Raji (cell line): Measurements from ENCODE around the gene CST6.

ENCODE experiments used
- POLR2A ChIP-seq: IDR thresholded peaks from 2 replicates; pipeline ENCODE4 v1.6.1; 2011; ENCODE audit warnings: low read depth, low read length, control low read depth; ENCODE audit not compliant: insufficient read depth

The CST6 gene

DNA sequence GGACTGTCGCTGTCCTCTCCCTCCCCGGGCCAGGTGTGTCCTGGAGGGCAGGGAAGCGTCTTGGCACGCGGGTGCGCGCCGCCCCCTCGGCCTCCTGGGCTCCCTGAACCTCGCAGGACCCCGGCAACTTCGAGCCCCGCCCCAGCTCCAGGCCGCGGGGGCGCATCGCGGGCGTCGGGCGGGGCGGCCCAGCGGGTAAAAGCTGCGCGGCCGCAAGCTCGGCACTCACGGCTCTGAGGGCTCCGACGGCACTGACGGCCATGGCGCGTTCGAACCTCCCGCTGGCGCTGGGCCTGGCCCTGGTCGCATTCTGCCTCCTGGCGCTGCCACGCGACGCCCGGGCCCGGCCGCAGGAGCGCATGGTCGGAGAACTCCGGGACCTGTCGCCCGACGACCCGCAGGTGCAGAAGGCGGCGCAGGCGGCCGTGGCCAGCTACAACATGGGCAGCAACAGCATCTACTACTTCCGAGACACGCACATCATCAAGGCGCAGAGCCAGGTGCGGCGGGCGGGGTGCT is at the start of gene CST6:
Gene CST6, plus strand, starts transcription at position 224 of the 519 bp plus-strand sequence. Its CDS starts 37 bp downstream, at position 261.
- TF ChIP-seq POLR2A: no peak

DNA sequence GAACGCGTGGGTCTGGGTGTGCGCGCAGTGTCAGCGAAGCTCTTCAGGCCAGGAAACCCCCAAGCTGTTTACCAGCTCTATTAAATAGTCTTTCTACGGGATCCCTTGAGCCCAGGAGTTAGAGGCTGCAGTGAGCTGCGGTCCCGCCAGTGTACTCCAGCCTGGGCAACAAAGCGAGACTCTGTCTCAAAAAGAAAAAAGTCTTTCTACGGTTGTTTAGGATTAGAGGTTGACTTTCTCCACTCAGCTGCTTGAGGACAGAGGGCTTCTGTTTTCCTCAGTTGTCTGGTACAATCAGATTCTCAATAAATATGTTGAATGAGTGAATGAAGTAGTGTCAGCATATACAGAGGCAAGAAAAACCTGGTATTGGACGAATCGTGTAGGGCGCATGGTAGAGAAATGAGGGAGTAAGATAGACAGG is 49.7 kb upstream of the CST6 start:
- no peak for TF ChIP-seq POLR2A

DNA sequence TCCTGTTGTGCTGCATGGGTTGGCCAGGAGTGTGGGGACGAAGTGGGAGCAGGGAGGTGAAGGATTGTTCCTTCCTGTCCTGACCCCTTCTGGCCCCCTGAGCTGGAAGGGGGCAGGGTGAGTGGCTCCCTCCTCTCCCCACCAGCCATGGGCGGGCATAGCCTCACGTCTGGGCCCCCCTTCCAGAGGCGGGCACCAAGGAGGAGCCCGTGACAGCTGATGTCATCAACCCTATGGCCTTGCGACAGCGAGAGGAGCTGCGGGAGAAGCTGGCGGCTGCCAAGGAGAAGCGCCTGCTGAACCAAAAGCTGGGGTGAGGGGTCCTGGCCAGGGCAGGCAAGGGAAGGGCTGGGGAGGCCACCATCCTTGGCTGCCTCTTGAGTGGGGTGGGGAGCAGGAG is 46.9 kb upstream of the CST6 start:
- TF ChIP-seq POLR2A: no peak

GRCh38 chr11:65965986-65966762 is 45.6 kb upstream of the CST6 start:
- no peak for TF ChIP-seq POLR2A

GRCh38 chr11:65967329-65967934 is 44.4 kb upstream of the CST6 start:
- TF ChIP-seq POLR2A: no peak

DNA sequence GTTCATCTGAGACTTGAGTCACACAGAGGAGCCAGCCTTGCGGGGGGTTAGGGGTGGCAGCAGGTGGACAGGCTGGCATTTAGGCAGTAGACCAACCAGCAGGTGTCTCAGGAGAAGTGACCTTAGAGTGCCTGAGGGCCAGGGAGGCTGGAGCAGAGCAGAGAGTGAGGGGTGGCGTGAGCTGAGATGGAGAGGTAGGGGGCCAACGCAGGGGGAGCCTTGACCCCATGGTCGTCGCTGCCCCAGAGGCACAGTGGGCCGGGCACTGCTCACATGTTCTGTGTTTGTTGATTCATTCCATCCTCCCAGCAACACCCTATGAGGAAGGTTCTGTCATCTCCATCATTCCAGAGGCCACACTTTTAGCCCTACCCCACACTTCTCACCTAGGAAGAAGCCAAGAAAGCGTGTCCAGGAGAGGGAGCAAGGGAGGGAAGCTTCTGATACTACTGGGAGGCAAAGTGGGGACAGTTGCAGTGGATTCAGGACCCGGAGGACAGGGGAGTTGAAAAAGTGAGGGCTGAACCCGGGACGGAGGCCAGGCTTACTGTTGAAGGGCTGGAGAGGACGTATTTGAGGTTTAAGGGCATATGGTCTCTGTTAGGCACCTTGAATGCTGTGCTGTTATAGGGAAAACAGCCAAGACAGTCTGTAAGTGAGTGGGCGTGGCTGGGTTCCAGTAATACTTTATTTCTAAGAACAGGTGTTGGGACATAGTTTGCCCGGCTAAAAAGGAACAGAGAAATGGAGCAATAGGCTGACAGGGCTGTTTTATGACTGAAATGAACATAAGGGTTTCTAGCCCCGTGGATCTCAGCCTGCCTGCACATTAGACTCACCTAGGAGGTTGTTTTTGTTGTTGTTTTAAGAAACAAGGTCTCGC is 43.0 kb upstream of the CST6 start:
- TF ChIP-seq POLR2A: no peak

GRCh38 chr11:65972116-65972515 is 39.7 kb upstream of the CST6 start:
- TF ChIP-seq POLR2A: no peak

GRCh38 chr11:65973439-65974110 is 38.2 kb upstream of the CST6 start:
- TF ChIP-seq POLR2A: no peak

DNA sequence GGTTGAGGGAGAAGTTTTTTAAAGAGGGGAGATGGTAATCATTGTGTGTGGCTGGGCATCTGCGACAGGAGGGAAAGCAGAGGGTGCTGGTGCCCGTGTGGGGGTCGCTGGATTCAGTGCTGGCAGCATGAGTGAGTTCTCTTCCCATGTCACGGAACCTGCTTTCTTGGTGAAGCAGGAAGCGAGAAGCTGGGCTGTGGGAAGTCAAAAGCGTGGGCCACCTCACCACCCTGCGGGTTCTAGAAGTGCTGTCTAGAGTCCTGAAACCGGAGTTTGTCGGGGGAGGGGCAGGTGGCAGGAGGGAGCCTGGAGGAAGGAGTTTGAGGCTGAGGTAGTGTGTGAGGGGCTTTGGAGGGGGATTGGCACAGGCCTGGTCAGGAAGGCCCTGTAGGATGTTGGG is 36.0 kb upstream of the CST6 start:
- no peak for TF ChIP-seq POLR2A

- TF ChIP-seq POLR2A: no peak
Measured at GRCh38 chr11:65976216-65977176, 35.3 kb upstream of the CST6 start.

GRCh38 chr11:65977621-65978390 is 34.0 kb upstream of the CST6 start:
- no peak for TF ChIP-seq POLR2A

DNA sequence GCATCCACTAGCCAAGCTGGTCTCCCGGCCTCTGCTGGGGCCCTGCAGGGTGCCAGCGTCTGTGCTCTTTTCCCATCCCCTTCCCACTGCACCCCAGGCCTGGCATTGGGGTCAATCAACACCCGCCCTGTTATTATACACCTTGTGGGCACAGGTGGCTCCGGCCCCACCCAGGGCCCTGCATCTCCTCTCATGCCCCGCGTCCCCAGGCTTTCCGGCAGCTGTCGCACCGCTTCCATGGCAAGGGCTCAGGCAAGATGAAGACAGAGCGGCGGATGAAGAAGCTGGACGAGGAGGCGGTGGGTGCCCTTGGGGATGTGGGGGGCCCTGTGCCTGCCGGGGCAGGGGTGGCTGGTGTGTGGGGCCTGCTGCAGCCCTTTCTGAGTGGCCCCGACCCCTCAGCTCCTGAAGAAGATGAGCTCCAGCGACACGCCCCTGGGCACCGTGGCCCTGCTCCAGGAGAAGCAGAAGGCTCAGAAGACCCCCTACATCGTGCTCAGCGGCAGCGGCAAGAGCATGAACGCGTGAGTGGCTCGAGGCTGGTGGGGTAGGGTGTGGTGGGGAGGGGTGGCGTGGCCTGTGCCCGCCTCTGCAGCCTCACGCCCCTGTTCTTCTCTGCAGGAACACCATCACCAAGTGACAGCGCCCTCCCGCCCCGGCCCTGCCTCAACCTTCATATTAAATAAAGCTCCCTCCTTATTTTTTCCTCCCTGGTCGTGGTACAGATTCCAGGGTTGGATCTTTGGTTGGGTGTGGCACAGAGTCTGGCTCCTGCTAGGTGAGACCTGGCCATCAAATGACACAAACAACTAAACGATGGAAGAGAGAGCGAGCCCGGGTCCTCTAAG is 33.2 kb upstream of the CST6 start:
- no peak for TF ChIP-seq POLR2A
